ENCODE data around the gene C16orf89.
"Not testable (repeated sequence)": the region's sequence is repeated elsewhere in the genome, so short reads cannot be mapped to it uniquely, and the experiment has no call there.

Gene C16orf89

DNA sequence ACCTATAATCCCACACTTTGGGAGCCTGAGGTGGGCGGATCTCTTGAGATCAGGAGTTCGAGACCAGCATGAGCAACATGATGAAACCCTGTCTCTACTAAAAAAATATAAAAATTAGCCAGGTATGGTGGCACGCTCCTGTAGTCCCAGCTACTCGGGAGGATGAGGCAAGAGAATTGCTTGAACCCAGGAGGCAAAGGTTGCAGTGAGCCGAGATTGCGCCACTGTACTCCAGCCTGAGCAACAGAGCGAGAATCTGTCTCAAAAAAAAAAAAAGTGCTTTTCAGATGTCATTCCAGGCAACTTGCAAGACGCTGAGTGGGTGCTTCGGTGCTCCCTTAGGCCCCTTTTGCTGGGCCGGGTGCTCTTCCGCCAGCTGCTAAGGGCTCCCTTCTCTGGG, 21.2 kb downstream of the C16orf89 start:
- H3K4me3 ChIP-seq (ENCODE audit: low read length); H3K9me3 ChIP-seq (ENCODE audit: control insufficient read depth, low read length); H3K9ac ChIP-seq (ENCODE audit: low read length); H3K4me1 ChIP-seq (ENCODE audit: control insufficient read depth, insufficient read depth, low read length); H3K27me3 ChIP-seq (ENCODE audit: control insufficient read depth, insufficient read depth, low read length); H3K36me3 ChIP-seq (ENCODE audit: control insufficient read depth, insufficient read depth, low read length): not testable (repeated sequence)

DNA sequence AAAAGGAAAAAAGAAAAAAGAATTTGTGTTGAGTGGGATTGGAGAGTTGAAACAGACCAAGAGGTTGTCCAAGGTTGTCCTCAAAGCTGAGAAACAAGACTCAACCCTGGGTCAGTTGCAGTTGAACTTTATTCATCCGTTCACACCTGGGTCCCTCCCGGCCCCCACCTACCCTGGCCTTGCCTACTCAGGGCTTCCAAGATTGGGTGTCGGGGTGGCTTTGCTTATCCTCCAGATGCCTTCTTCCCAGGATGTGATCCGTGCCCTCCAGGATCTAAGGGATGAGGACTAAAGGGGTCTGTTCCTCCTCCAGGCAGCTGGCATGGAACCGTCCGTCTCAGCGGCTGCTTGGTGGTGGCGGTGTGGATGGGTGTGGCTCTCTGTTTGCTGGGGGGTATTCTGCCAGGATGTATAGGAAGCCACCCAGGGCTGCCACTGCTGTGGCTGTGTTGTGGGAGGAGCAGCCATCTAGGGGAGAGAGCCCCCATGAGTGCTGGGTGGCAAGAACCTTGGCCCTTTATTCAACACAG, 21.7 kb downstream of the C16orf89 start:
- no peak overlapping the region for H3K9ac ChIP-seq (ENCODE audit: low read length)
- no peaks in the 10 kb centered on the region for H3K36me3 ChIP-seq (ENCODE audit: control insufficient read depth, insufficient read depth, low read length)
- no peak overlapping the region for H3K4me3 ChIP-seq (ENCODE audit: low read length)
- no peaks in the 10 kb centered on the region for H3K4me1 ChIP-seq (ENCODE audit: control insufficient read depth, insufficient read depth, low read length)
- H3K27me3 ChIP-seq (ENCODE audit: control insufficient read depth, insufficient read depth, low read length): no peaks in the 10 kb centered on the region
- H3K9me3 ChIP-seq (ENCODE audit: control insufficient read depth, low read length): no peaks in the 10 kb centered on the region

DNA sequence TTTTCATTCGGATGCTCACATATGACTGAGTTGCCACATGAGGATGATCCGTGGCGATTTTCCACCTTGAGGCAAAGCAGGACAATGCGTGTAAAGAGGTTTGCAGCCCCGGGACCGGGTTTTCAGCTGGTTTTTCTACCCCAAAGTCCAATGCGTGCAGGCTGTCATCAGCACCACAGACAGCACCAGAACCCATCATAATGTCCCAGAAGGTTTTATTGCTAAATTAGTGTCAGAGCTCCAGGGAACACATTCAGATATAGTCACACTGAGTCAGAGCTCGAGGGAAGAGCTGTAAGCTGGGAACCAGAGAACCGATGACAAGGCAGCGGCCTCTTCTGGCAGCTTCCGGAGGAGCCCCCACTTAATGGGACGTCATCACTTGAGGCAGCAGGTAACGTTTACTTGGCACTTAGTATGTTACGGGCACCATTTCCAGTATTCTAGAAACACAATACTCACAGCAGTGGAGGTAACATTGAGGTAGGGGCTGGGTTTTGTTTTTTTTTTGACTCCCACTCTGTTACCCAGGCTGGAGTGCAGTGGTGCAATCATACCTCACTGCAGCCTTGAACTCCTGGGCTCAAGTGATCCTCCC, 23.1 kb downstream of the C16orf89 start:
- Histone ChIP-seq H3K9me3 (ENCODE audit: control insufficient read depth, low read length) (no peaks in the 10 kb centered on the region), H3K9ac (ENCODE audit: low read length) (no peak overlapping the region), H3K4me1 (ENCODE audit: control insufficient read depth, insufficient read depth, low read length) (no peaks in the 10 kb centered on the region), H3K36me3 (ENCODE audit: control insufficient read depth, insufficient read depth, low read length) (no peaks in the 10 kb centered on the region), H3K4me3 (ENCODE audit: low read length) (no peak overlapping the region), H3K27me3 (ENCODE audit: control insufficient read depth, insufficient read depth, low read length) (no peaks in the 10 kb centered on the region)

DNA sequence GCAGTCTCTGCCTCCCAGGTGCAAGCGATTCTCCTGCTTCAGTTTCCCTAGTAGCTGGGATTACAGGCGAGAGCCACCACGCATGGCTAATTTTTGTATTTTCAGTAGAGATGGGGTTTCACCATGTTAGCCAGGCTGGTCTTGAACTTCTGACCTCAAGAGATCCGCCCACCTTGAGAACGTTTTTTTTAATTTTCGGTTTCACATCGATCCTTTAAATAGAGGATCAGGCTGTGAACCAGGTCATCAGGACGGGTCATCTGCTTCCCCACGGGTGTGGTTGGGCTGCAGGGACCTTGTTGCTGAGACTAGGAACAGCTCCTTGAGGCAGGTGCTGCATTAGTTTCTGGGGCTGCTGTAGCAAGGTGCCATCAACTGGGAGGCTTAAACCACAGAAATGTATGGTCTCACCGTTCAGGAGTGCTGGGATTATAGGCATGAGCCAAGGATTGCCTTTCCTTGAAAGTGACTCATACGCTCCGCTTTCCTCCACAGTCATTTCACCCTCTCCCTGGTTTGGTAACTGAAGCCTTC, 24.1 kb downstream of the C16orf89 start:
- Histone ChIP-seq H3K4me1 (ENCODE audit: control insufficient read depth, insufficient read depth, low read length) (peaks cover 3% of the 10 kb centered on the region), H3K27me3 (ENCODE audit: control insufficient read depth, insufficient read depth, low read length) (no peaks in the 10 kb centered on the region), H3K9me3 (ENCODE audit: control insufficient read depth, low read length) (no peaks in the 10 kb centered on the region), H3K4me3 (ENCODE audit: low read length) (no peak overlapping the region), H3K36me3 (ENCODE audit: control insufficient read depth, insufficient read depth, low read length) (no peaks in the 10 kb centered on the region), H3K9ac (ENCODE audit: low read length) (no peak overlapping the region)

DNA sequence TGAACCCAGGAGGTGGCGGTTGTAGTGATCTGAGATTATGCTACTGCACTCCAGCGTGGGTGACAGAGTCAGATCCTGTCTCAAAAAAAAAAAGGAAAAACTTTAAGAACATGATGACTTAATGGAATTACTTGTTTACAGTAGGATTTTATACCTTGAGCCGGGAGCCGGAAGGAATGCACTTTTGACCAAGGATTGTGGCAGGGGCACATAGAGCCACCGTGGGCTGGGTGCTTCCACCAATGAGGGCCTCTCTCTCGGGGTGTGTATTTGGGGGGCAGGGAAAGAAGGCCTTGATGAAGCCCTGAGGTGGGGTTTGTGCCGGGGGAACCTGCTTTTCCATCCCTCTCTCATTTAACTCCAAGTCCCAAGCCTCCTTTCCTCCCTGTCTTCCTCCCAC, 25.3 kb downstream of the C16orf89 start:
- no peak overlapping the region for H3K4me3 ChIP-seq (ENCODE audit: low read length)
- no peaks in the 10 kb centered on the region for H3K9me3 ChIP-seq (ENCODE audit: control insufficient read depth, low read length)
- peaks cover 12% of the 10 kb centered on the region for H3K4me1 ChIP-seq (ENCODE audit: control insufficient read depth, insufficient read depth, low read length)
- H3K9ac ChIP-seq (ENCODE audit: low read length): no peak overlapping the region
- no peaks in the 10 kb centered on the region for H3K36me3 ChIP-seq (ENCODE audit: control insufficient read depth, insufficient read depth, low read length)
- no peaks in the 10 kb centered on the region for H3K27me3 ChIP-seq (ENCODE audit: control insufficient read depth, insufficient read depth, low read length)

DNA sequence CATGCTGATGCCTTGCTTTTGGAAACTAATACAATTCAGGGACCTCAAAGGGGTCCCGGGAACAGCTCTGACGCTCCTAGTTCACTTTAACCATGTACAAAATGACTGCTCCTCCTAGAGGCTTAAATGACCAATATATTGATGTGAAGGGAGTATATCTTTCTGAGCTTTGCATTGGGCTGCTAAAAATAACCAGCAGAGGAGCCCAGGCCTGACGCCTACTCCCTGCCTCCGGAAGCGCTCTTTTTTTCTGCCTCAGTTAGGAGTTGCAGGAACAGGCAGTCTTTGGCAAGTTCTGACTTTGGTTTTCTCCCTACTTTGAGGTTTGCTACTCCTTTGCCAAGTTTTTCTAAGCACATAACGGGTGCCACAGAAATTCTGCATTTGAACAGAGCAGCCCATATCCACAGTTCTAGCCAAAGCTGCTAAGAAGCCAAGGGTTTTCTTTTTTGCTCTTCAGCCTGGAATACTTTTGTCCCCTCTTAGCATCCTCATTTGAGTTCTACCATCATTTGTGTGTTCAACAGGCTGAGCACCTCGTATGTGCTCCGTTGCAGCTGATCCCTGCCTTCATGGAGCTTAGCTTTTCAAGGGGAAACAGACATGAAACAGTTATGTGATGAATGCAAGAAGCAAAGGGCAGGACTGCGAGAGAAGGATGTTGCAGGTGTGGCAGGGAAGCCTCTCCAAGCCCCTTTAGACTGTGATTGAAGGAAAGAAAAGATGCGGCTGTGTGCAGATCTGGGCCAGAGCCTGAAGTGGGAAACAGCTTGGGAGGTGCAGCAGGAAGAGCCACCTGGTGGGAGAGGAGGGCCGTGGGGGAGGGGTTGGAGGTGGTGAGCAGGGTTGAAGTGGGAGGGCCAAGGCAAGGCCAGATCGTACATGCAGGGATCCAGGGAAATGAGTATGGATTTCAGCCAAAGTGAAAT, 29.3 kb downstream of the C16orf89 start:
- no peak overlapping the region for H3K4me3 ChIP-seq (ENCODE audit: low read length)
- no peaks in the 10 kb centered on the region for H3K36me3 ChIP-seq (ENCODE audit: control insufficient read depth, insufficient read depth, low read length)
- H3K27me3 ChIP-seq (ENCODE audit: control insufficient read depth, insufficient read depth, low read length): no peaks in the 10 kb centered on the region

DNA sequence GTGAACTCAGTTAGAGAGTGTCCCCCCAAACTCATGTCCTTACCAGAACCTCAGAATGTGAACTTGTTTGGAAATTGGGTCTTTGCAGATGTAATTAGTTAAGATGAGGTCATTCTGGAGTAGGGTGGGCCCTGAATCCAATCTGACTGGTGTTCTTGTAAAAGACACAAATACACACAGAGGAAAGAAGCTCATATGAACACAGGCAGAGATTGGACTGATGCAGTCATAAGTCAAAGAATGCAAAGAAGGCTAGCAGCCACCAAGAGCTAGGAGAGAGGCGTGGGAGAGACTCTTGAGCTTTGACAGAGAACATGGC, 29.9 kb downstream of the C16orf89 start:
- H3K4me1 ChIP-seq (ENCODE audit: control insufficient read depth, insufficient read depth, low read length): peaks cover 33% of the 10 kb centered on the region
- H3K27me3 ChIP-seq (ENCODE audit: control insufficient read depth, insufficient read depth, low read length): no peaks in the 10 kb centered on the region
- H3K4me3 ChIP-seq (ENCODE audit: low read length): no peak overlapping the region
- no peaks in the 10 kb centered on the region for H3K9me3 ChIP-seq (ENCODE audit: control insufficient read depth, low read length)
- peak overlapping the region; percentile 31 for H3K9ac ChIP-seq (ENCODE audit: low read length)
- no peaks in the 10 kb centered on the region for H3K36me3 ChIP-seq (ENCODE audit: control insufficient read depth, insufficient read depth, low read length)

More for the DNA sequence above, 29.3 kb downstream of the C16orf89 start:
- Histone ChIP-seq H3K4me1 (ENCODE audit: control insufficient read depth, insufficient read depth, low read length) (peaks cover 33% of the 10 kb centered on the region), H3K9me3 (ENCODE audit: control insufficient read depth, low read length) (no peaks in the 10 kb centered on the region), H3K9ac (ENCODE audit: low read length) (no peak overlapping the region)

DNA sequence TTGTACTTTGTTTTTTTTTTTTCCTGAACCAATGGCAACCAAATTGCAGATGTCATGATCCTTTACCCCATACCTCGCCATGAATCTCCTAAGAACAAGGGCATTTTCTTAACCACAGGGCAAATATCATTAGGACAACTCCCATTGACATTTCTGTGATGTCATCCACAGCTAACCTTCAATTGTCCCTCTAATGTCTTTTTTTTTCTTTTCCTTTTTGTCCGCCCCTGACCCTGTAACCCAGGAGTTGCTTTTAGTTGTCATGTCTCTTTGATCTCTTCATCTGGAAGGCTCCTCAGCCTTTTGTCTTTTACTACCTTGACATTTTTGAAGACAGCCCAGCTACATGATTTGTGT, 31.6 kb downstream of the C16orf89 start:
- Histone ChIP-seq H3K4me1 (ENCODE audit: control insufficient read depth, insufficient read depth, low read length) (peaks cover 33% of the 10 kb centered on the region), H3K27me3 (ENCODE audit: control insufficient read depth, insufficient read depth, low read length) (no peaks in the 10 kb centered on the region), H3K36me3 (ENCODE audit: control insufficient read depth, insufficient read depth, low read length) (no peaks in the 10 kb centered on the region), H3K4me3 (ENCODE audit: low read length) (peak overlapping the region; percentile 86), H3K9ac (ENCODE audit: low read length) (peak overlapping the region; percentile 74), H3K9me3 (ENCODE audit: control insufficient read depth, low read length) (no peaks in the 10 kb centered on the region)

DNA sequence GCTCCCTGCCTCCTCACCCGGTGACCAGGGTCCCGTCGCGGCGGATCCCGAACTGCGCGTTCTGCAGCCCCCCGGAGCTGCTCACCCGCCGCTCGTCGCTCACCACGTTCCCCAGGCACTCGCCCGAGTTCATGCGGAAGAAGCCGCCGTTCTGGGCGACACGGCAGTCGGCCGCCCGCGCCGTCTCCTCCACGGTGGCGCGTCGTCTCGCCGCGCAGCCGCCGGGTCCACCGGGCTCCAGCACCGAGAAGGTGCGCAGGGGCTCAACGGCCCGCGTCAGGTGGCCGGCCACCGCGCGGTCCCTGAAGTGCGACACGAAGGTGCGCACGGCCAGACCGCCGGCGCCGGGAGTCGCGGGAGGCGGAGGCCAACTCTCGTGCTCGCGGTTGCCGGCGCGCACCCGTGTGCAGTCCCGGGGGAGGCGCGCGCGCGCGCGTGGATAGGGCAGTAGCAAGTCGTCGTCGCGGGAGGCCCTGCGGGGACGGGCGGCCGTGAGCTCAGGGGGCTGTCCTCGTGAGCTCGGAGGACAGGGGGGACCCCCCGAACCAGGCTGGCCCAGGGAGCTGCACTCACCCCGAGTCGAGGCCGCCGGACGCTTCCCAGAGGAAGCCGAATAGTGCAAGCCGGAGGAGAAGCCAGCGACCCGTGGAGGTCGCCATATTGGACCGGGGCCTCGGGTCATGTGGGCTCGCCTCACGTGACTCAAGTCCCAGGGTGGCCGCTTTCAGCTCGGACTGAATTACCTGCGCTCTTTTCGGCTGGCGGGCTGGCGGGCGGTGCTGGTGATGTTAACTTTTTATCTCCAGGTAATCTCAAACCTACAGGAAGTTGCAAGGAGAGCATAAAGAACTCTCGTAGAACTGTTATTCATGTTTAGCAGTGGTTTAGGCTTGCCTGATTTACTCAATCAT, 32.2 kb downstream of the C16orf89 start, which contains the start of gene NAGPA:
TSS of gene NAGPA (minus strand) at position 680 of the 911 bp plus-strand sequence. CDS start at position 659, 21 bp downstream.
- Histone ChIP-seq H3K4me3 (ENCODE audit: low read length) (peak within 1 kb of the TSS; percentile 86), H3K4me1 (ENCODE audit: control insufficient read depth, insufficient read depth, low read length) (peaks cover 33% of the 10 kb centered on the region), H3K36me3 (ENCODE audit: control insufficient read depth, insufficient read depth, low read length) (no peaks in the 10 kb centered on the region), H3K9ac (ENCODE audit: low read length) (peak within 1 kb of the TSS; percentile 74), H3K27me3 (ENCODE audit: control insufficient read depth, insufficient read depth, low read length) (no peaks in the 10 kb centered on the region), H3K9me3 (ENCODE audit: control insufficient read depth, low read length) (no peaks in the 10 kb centered on the region)

DNA sequence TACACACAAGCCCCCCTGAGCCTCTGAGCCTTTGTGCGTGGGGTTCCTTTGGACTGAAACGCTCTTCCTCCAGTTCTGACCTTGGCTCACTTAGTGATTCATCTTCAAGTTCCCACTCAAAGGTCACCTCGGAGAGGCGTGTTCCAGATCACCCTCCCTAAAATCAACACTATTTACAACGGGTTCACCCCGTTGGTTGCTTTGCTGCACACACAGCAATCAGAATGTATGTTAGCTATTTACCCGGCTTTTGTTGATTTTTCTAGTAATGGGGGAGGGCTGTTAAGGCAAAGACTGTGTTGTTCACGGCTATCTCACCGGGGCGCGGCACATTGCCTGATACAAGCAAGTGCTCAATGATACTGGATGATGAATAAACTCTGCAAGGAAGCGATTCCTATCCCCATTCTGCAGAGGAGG, 33.0 kb downstream of the C16orf89 start:
- peak overlapping the region; percentile 74 for H3K9ac ChIP-seq (ENCODE audit: low read length)
- no peaks in the 10 kb centered on the region for H3K27me3 ChIP-seq (ENCODE audit: control insufficient read depth, insufficient read depth, low read length)
- no peaks in the 10 kb centered on the region for H3K36me3 ChIP-seq (ENCODE audit: control insufficient read depth, insufficient read depth, low read length)
- H3K4me1 ChIP-seq (ENCODE audit: control insufficient read depth, insufficient read depth, low read length): peaks cover 33% of the 10 kb centered on the region
- no peaks in the 10 kb centered on the region for H3K9me3 ChIP-seq (ENCODE audit: control insufficient read depth, low read length)
- peak overlapping the region; percentile 86 for H3K4me3 ChIP-seq (ENCODE audit: low read length)

DNA sequence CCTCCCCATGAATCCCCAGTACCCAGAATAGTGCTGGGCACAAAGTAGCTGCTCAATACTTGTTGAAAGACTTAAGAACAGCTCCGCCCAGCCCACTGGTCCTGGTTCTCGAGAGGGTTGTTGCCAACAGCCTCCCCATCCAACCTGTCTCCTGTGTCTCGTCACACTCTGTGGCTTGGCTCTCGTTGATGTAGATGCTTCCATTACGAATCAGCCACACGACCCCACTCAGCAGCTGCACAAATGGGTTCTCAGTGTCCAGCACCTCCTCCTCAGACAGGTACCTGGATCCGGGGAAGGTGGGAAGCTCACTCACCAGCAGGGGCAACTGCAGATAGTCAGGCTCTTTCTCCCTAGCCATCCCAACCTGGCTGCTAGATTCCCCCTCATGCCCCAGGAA, 34.2 kb downstream of the C16orf89 start:
- Histone ChIP-seq H3K4me1 (ENCODE audit: control insufficient read depth, insufficient read depth, low read length) (peaks cover 30% of the 10 kb centered on the region), H3K4me3 (ENCODE audit: low read length) (no peak overlapping the region), H3K27me3 (ENCODE audit: control insufficient read depth, insufficient read depth, low read length) (no peaks in the 10 kb centered on the region), H3K9ac (ENCODE audit: low read length) (no peak overlapping the region), H3K36me3 (ENCODE audit: control insufficient read depth, insufficient read depth, low read length) (no peaks in the 10 kb centered on the region), H3K9me3 (ENCODE audit: control insufficient read depth, low read length) (no peaks in the 10 kb centered on the region)

Data from mucosa of stomach (tissue), 1 donor.